ENCODE data around the gene BSN. TPM values are rescaled to one million over a fixed set of nuclear protein-coding genes. Genes with fewer than 3 reads are reported as not detected.

BSN gene
- total RNA-seq, 1 donor from 2014 or later, result 4.0 TPM

GRCh38 chr3:49616491-49616941, 62.2 kb downstream of the BSN start:
- Mint-ChIP-seq H3K36me3 (no peaks in the 10 kb centered on the region), H3K4me3 (peak overlapping the region; percentile 27)

DNA sequence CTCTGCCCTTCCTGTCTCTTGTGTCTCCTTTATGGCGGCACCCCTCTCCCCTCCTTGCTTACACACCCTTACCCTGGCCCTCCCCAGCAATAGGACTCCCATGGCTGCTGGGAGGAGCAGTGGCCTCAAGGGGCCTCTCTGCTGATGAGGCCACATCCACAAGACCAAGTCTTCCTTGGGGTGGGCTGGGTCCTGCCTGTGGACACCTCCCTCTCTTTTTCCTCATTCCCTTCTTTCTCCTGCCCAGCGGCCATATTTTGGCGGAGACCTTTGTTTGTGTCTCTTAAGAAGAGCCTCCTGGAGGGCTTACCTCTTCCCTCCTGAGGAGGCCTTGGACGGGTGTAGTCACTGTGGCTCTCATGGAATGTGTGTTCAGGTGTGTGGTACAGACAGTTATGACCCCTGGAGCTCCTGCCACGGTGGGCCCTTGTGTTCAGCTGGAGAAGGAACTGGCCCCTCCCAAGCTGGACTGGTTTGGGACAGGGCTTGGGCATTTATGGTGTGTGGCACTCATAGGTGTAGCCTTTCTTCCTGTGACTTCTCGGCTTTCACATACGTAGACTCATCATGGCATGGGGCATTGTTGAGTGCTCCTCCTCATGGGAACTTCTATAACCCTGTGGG, 63.2 kb downstream of the BSN start:
- H3K4me3 Mint-ChIP-seq, result no peak overlapping the region
- no peaks in the 10 kb centered on the region for H3K27me3 Mint-ChIP-seq
- TF ChIP-seq, protein P1, sequence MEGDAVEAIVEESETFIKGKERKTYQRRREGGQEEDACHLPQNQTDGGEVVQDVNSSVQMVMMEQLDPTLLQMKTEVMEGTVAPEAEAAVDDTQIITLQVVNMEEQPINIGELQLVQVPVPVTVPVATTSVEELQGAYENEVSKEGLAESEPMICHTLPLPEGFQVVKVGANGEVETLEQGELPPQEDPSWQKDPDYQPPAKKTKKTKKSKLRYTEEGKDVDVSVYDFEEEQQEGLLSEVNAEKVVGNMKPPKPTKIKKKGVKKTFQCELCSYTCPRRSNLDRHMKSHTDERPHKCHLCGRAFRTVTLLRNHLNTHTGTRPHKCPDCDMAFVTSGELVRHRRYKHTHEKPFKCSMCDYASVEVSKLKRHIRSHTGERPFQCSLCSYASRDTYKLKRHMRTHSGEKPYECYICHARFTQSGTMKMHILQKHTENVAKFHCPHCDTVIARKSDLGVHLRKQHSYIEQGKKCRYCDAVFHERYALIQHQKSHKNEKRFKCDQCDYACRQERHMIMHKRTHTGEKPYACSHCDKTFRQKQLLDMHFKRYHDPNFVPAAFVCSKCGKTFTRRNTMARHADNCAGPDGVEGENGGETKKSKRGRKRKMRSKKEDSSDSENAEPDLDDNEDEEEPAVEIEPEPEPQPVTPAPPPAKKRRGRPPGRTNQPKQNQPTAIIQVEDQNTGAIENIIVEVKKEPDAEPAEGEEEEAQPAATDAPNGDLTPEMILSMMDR (conservative IDR thresholded peaks at IDR 0.05), result no peak
- DNase-seq (ENCODE audit: extremely low spot score, unreplicated experiment), result no peak
- no peaks in the 10 kb centered on the region for H3K9me3 Mint-ChIP-seq
- no peak overlapping the region for H3K27ac Mint-ChIP-seq
- peaks cover 17% of the 10 kb centered on the region for H3K4me1 Mint-ChIP-seq (ENCODE audit: unreplicated experiment)
- no peaks in the 10 kb centered on the region for H3K36me3 Mint-ChIP-seq

More at GRCh38 chr3:49616491-49616941, 62.2 kb downstream of the BSN start:
- TF ChIP-seq, protein P1 (conservative IDR thresholded peaks at IDR 0.05), result no peak
- Mint-ChIP-seq H3K9me3 (no peaks in the 10 kb centered on the region), H3K27me3 (no peaks in the 10 kb centered on the region), H3K4me1 (ENCODE audit: unreplicated experiment) (peaks cover 17% of the 10 kb centered on the region), H3K27ac (peak overlapping the region; percentile 53)
- no peak for DNase-seq (ENCODE audit: extremely low spot score, unreplicated experiment)

DNA sequence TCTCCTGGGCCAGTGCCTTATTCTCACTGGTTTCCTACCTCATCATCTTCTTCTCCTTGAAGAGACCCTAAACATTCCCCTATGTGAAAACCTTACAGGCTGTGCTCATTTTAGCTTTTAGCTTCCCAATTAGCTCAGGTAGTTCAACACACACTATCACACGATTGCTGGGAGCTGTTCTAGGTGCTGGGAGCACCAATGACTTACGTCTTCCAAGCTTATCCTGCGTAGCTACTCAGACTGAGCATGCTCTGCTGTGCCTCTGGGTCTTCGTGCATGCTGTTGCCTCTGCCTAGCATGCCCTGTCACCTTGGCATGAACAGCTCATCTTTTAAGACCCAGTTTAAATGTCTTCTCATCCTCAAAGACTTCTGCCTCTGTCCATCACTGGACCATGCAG, 64.1 kb downstream of the BSN start:
- H3K4me1 Mint-ChIP-seq (ENCODE audit: unreplicated experiment), result peaks cover 17% of the 10 kb centered on the region
- H3K27me3 Mint-ChIP-seq, result no peaks in the 10 kb centered on the region
- H3K4me3 Mint-ChIP-seq, result no peak overlapping the region
- no peaks in the 10 kb centered on the region for H3K9me3 Mint-ChIP-seq
- H3K27ac Mint-ChIP-seq, result no peak overlapping the region
- DNase-seq (ENCODE audit: extremely low spot score, unreplicated experiment), result no peak
- no peaks in the 10 kb centered on the region for H3K36me3 Mint-ChIP-seq
- TF ChIP-seq, protein P1 (conservative IDR thresholded peaks at IDR 0.05), result no peak

DNA sequence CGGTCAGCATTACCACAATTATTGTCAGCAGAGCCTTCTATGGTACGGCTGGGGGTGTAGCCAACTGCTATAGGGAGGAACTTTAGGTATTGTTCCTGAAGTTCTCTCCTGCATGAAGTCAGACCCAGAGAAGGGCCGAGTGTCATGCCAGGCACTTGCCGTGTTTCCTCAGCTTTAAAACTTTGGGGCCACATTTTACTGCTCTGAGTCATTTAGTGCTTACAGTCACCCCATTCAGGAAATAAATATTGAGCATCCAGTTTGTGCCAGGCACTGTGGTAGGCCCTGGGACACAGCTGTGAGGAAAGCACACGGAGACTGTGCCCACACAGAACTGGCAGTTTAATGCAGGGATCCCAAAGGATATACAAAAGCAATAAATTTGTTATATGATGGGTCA, 65.4 kb downstream of the BSN start:
- Mint-ChIP-seq H3K27ac (no peak overlapping the region), H3K4me1 (ENCODE audit: unreplicated experiment) (peaks cover 17% of the 10 kb centered on the region), H3K4me3 (no peak overlapping the region), H3K36me3 (no peaks in the 10 kb centered on the region), H3K27me3 (no peaks in the 10 kb centered on the region), H3K9me3 (no peaks in the 10 kb centered on the region)
- DNase-seq (ENCODE audit: extremely low spot score, unreplicated experiment), result no peak
- TF ChIP-seq, protein P1 (conservative IDR thresholded peaks at IDR 0.05), result no peak

- H3K4me1 Mint-ChIP-seq (ENCODE audit: unreplicated experiment), result peaks cover 17% of the 10 kb centered on the region
- no peaks in the 10 kb centered on the region for H3K36me3 Mint-ChIP-seq
- no peak overlapping the region for H3K4me3 Mint-ChIP-seq
- H3K27ac Mint-ChIP-seq, result no peak overlapping the region
- no peaks in the 10 kb centered on the region for H3K9me3 Mint-ChIP-seq
- no peak for DNase-seq (ENCODE audit: extremely low spot score, unreplicated experiment)
- TF ChIP-seq, protein P1 (conservative IDR thresholded peaks at IDR 0.05), result no peak
- no peaks in the 10 kb centered on the region for H3K27me3 Mint-ChIP-seq
Observed at GRCh38 chr3:49620728-49621127, 66.5 kb downstream of the BSN start.

All from type B pancreatic cell (in vitro differentiated cells).